HCT116 (cell line): Measurements from ENCODE around the gene SNCAIP.

Source experiments
- JUND ChIP-seq: IDR thresholded peaks from 2 replicates; pipeline ENCODE4 v1.6.1; 2012
- RAD21 ChIP-seq: IDR thresholded peaks from 2 replicates; pipeline ENCODE4 v1.6.1; 2012; ENCODE audit warnings: low read depth, mild to moderate bottlenecking

GRCh38 chr5:122287101-122287500 is 24.9 kb upstream of the SNCAIP start:
- TF ChIP-seq JUND (no peak), RAD21 (no peak)
